Kidney tubule cell (primary cell): ENCODE data around the gene HSDL2.

Experiments
- DNase-seq: peaks from one replicate; pipeline ENCODE4 v3.0.0-alpha.2; 2018; ENCODE audit warnings: low spot score

The HSDL2 gene

GRCh38 chr9:112446526-112446925 is 66.6 kb downstream of the HSDL2 start:
- DNase-seq = no peak

- DNase-seq = peak; percentile 15
These were observed 67.4 kb downstream of the HSDL2 start for GRCh38 chr9:112447283-112447761.

- DNase-seq = no peak
These were observed 82.9 kb downstream of the HSDL2 start for GRCh38 chr9:112462855-112463254.

GRCh38 chr9:112465352-112465751 is 85.4 kb downstream of the HSDL2 start:
- DNase-seq = no peak

- no peak for DNase-seq
These were observed 93.1 kb downstream of the HSDL2 start for GRCh38 chr9:112472996-112473395.

GRCh38 chr9:112473986-112474385 is 94.1 kb downstream of the HSDL2 start:
- no peak for DNase-seq

GRCh38 chr9:112475318-112475717 is 95.4 kb downstream of the HSDL2 start:
- DNase-seq = no peak

- DNase-seq = no peak
These were observed 97.4 kb downstream of the HSDL2 start for GRCh38 chr9:112477330-112477729.

- DNase-seq = no peak
These were observed 99.3 kb downstream of the HSDL2 start for GRCh38 chr9:112479221-112479620.

GRCh38 chr9:112484607-112485006 is 104.7 kb downstream of the HSDL2 start:
- DNase-seq = no peak

- no peak for DNase-seq
These were observed 105.7 kb downstream of the HSDL2 start for GRCh38 chr9:112485574-112485973.

- peak; percentile 91 for DNase-seq
These were observed 106.5 kb downstream of the HSDL2 start, which contains the start of gene KIAA1958 for GRCh38 chr9:112486221-112487007. Gene KIAA1958, plus strand, starts transcription at chr9:112486827. Its CDS starts 87,254 bp downstream, at chr9:112574081.

- peak; percentile 69 for DNase-seq
These were observed 107.3 kb downstream of the HSDL2 start for GRCh38 chr9:112487008-112487798.

GRCh38 chr9:112487799-112488340 is 108.0 kb downstream of the HSDL2 start:
- peak; percentile 26 for DNase-seq

- no peak for DNase-seq
These were observed 109.2 kb downstream of the HSDL2 start for GRCh38 chr9:112489039-112489546.

GRCh38 chr9:112489876-112490666 is 110.2 kb downstream of the HSDL2 start:
- no peak for DNase-seq

GRCh38 chr9:112493393-112494137 is 113.7 kb downstream of the HSDL2 start:
- DNase-seq = peak; percentile 29

GRCh38 chr9:112494153-112494552 is 114.2 kb downstream of the HSDL2 start:
- no peak for DNase-seq

- DNase-seq = no peak
These were observed 115.7 kb downstream of the HSDL2 start for GRCh38 chr9:112495614-112496013.

- no peak for DNase-seq
These were observed 116.3 kb downstream of the HSDL2 start for GRCh38 chr9:112496074-112496722.
